Measurements from ENCODE around the gene ACIN1. TPM values are rescaled to one million over a fixed set of nuclear protein-coding genes. Genes with fewer than 3 reads are reported as not detected.

ACIN1 gene
- total and polyA plus RNA-seq, 2 of the 13 experiments (the other 11 are each of a cell fraction or from before 2014, with no cell fraction given): 165 to 183 TPM

- peak; percentile 79; the same call in 1 of the 2 replicates for TF ChIP-seq ZKSCAN8 (CRISPR knock-in tag; IDR thresholded peaks at IDR 0.05; ENCODE audit: borderline replicate concordance)
- TF ChIP-seq ZNF292 (CRISPR knock-in tag; IDR thresholded peaks at IDR 0.05; ENCODE audit: borderline replicate concordance, low read depth): no peak
Measured at GRCh38 chr14:23068789-23069412, 26.0 kb downstream of the ACIN1 start (continued).

DNA sequence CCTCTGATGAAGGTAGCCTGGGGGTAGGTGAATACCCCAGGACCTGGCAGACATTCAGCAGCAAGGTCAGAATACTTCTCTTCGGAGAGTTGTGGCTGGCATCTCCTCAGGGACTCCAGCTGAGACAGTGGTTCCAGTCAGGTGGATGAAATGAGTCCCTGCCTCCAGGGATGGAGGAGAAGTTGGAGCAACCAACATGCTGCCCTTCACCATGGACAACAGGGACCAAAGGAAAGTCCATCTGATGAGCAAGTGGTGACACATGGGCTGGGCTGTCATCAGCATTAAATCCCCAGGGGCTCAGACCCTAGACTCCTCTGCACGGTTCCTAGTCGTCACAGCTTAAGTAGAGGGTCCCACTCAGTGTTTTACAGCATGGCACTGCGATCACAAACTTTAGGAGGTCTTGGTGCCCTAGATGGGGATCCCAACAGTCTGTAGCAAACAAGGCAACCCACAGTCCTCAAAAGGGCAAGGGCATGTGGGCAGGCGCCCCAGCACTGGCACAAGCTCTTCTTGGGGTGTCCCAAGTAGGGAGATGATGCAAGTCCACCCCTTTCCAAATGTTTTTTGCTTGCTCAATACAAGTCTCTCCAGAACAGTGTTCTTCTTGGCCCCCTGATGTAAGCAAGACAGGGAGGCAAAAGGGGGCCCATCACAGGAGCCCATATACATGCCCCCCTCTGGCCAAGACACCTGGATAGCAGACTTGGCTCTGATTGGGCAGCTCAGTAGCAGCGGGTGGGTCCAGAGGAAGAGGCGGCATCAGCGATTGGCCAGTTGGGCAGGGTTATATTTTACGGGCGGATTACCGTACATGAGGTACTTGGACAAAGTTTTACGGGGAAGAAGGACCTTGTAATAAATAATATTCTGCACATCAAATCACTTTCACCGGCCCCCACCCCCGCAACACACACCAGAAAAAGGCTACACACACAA, 26.8 kb downstream of the ACIN1 start:
- 0 out of 3 replicates have a peak, but pooled peaks have one; percentile 2 for ATAC-seq
- peak overlapping the region; percentile 21; the same call in 1 of the 2 replicates for H3K4me2 ChIP-seq (ENCODE audit: low read depth, low read length)
- H2AFZ ChIP-seq (ENCODE audit: low read length): no peak overlapping the region
- intact Hi-C loops (cut with micrococcal nuclease; ENCODE audit: unreplicated experiment): loop anchor here (2.0 kb wide), 1 partner anchor 119 kb away; no protein-coding TSS in a partner anchor
- no peak overlapping the region for H3K27ac ChIP-seq (ENCODE audit: extremely low read length, insufficient read depth, low read length)
- peaks cover 50 to 76% of the 10 kb centered on the region in 2 experiments for H3K36me3 ChIP-seq (replicated peaks in 1 of 2; ENCODE audit: control insufficient read depth in 1 of 2, insufficient read depth in 2 of 2, low read length in 2 of 2)
- H3K4me1 ChIP-seq (ENCODE audit: insufficient read depth, low read length): peaks cover 42% of the 10 kb centered on the region
- no TSS peak for BruUV-seq (replicated peaks)
- no peak overlapping the region for H3K4me3 ChIP-seq (replicated peaks in 1 of 3; ENCODE audit: insufficient read depth in 1 of 3, low read depth in 2 of 3, low read length in 3 of 3)
- FAIRE-seq: no peak
- no peak overlapping the region for H3K9ac ChIP-seq (ENCODE audit: insufficient read depth, low read depth, low read length)
- H3K9me3 ChIP-seq (ENCODE audit: low read length): no peaks in the 10 kb centered on the region
- ChIA-PET POLR2A (interaction anchor here (0.8 to 2.0 kb wide), 27 partner anchors 9 to 302 kb away, joined by 3 to 80 read pairs (median 5); partner anchors contain the start of genes ACIN1, AJUBA, BCL2L2 and C14orf119), CTCF (ENCODE audit: low intra/inter-chr PET ratio, low total read pairs) (interaction anchor here (0.6 to 4.5 kb wide), 16 partner anchors 10 to 511 kb away, joined by 3 to 34 read pairs (median 7); partner anchors contain the start of genes ACIN1, C14orf119 and CDH24)
- no peaks in the 10 kb centered on the region; a peak in 1 of 5 replicates for H3K27me3 ChIP-seq (ENCODE audit: control insufficient read depth in 1 of 2, insufficient read depth in 2 of 2, low read length in 2 of 2)
- peaks cover 12% of the 10 kb centered on the region for H4K20me1 ChIP-seq (ENCODE audit: insufficient read depth, low read length)
- in situ Hi-C loops (cut with HindIII; ENCODE audit: extremely low pct_ligation_motif_present, low pct_unique_long_range_greater_than_20kb): loop anchor here (5.0 kb wide), 1 partner anchor 39 kb away; no protein-coding TSS in a partner anchor
- DNase-seq (ENCODE audit: low spot score): no peak
- 89% methylated on average over 14 of the region's 14 CpGs for WGBS (ENCODE audit: low lambda C conversion rate)
- peaks cover 45% of the 10 kb centered on the region for H3K79me2 ChIP-seq (ENCODE audit: insufficient read depth, low read length)
- 0 out of 2 replicates have a peak, but pooled peaks have one; percentile 1 for TF ChIP-seq FOXC1 (CRISPR knock-in tag; IDR thresholded peaks at IDR 0.05; ENCODE audit: borderline replicate concordance)
- peak; percentile 35; the same call in 1 of the 2 replicates for TF ChIP-seq NFYC (CRISPR knock-in tag; IDR thresholded peaks at IDR 0.05)
- TF ChIP-seq ZNF251 (CRISPR knock-in tag; IDR thresholded peaks at IDR 0.05): 0 out of 2 replicates have a peak, but pooled peaks have one; percentile 45
- TF ChIP-seq ZNF253 (CRISPR knock-in tag; IDR thresholded peaks at IDR 0.05; ENCODE audit: borderline replicate concordance): peak; percentile 77; the same call in 1 of the 2 replicates
- TF ChIP-seq AKAP8 (CRISPR knock-in tag; IDR thresholded peaks at IDR 0.05): 0 out of 2 replicates have a peak, but pooled peaks have one; percentile 33
- TF ChIP-seq ZNF34 (CRISPR knock-in tag; IDR thresholded peaks at IDR 0.05; ENCODE audit: borderline replicate concordance): 0 out of 2 replicates have a peak, but pooled peaks have one; percentile 79
- TF ChIP-seq, protein P1, sequence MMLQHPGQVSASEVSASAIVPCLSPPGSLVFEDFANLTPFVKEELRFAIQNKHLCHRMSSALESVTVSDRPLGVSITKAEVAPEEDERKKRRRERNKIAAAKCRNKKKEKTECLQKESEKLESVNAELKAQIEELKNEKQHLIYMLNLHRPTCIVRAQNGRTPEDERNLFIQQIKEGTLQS (CRISPR knock-in tag; IDR thresholded peaks at IDR 0.05): 0 out of 2 replicates have a peak, but pooled peaks have one; percentile 10
- 0 out of 2 replicates have a peak, but pooled peaks have one; percentile 22 for TF ChIP-seq HHEX (CRISPR knock-in tag; IDR thresholded peaks at IDR 0.05)
- TF ChIP-seq ZNF781 (CRISPR knock-in tag; IDR thresholded peaks at IDR 0.05; ENCODE audit: borderline replicate concordance, not compliant biosample characterization): peak; percentile 26
- TF ChIP-seq NR2F6 (IDR thresholded peaks at IDR 0.05): no peak
- no peak for TF ChIP-seq NR2F6 (CRISPR knock-in tag; IDR thresholded peaks at IDR 0.05)
- no peak for TF ChIP-seq PBX2 (CRISPR knock-in tag; IDR thresholded peaks at IDR 0.05)
- TF ChIP-seq MEIS1 (CRISPR knock-in tag; IDR thresholded peaks at IDR 0.05; ENCODE audit: borderline replicate concordance): peak; percentile 17; the same call in 1 of the 2 replicates
- TF ChIP-seq RBM22 (optimal IDR thresholded peaks at IDR 0.05; ENCODE audit: low read length): peak; percentile 41
- TF ChIP-seq, protein P2, sequence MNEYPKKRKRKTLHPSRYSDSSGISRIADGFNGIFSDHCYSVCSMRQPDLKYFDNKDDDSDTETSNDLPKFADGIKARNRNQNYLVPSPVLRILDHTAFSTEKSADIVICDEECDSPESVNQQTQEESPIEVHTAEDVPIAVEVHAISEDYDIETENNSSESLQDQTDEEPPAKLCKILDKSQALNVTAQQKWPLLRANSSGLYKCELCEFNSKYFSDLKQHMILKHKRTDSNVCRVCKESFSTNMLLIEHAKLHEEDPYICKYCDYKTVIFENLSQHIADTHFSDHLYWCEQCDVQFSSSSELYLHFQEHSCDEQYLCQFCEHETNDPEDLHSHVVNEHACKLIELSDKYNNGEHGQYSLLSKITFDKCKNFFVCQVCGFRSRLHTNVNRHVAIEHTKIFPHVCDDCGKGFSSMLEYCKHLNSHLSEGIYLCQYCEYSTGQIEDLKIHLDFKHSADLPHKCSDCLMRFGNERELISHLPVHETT (CRISPR knock-in tag; conservative IDR thresholded peaks at IDR 0.05): no peak
- peak; percentile 62 for TF ChIP-seq NFYB (CRISPR knock-in tag; IDR thresholded peaks at IDR 0.05)

Data from HepG2 (cell line).